IPS-NIHi11 (cell line): ENCODE data around the gene SGCA.

Experiments
- DNase-seq: peaks from one replicate; pipeline ENCODE4 v3.0.0; 2012; ENCODE audit warnings: mixed read lengths, low spot score

SGCA gene

GRCh38 chr17:50182783-50183420 lies 17.1 kb downstream of the SGCA start:
- no peak for DNase-seq

DNA sequence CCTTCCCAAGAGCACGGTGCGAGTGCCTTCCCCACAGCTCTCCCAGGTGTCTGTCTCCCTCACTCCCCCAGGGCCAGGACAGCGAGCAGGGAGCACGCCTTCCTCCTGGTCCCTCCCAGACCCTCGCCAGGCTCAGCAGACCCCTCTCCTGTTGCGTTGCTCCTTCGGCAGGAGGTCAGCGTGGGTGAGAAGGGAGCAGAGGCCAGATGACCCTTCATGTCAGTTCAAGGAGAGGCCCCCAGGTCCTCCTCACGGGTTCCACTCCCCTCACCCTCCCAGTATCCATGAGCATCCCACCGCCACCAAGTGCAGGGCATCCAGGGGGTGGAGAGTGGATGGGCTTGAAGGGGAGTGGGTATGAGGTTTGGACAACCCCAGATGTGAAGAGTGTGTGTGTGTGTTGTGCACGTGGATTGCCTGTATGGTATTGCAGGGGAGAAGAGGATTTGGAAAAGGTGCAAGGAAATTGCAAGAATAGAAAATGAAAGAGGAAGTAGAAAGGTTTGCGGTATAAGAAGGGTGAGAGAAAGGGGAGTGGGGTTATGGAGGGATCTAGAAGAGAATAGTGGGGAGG lies 17.7 kb downstream of the SGCA start:
- no peak for DNase-seq

GRCh38 chr17:50184064-50184463 lies 18.3 kb downstream of the SGCA start:
- peak; percentile 61 for DNase-seq

GRCh38 chr17:50184611-50185398 lies 19.0 kb downstream of the SGCA start:
- DNase-seq, result peak; percentile 53

- no peak for DNase-seq
These were observed 20.0 kb downstream of the SGCA start for GRCh38 chr17:50185631-50186471.

- DNase-seq, result no peak
These were observed 21.0 kb downstream of the SGCA start for GRCh38 chr17:50186661-50187393.

- DNase-seq, result no peak
These were observed 21.6 kb downstream of the SGCA start for GRCh38 chr17:50187394-50187725.

DNA sequence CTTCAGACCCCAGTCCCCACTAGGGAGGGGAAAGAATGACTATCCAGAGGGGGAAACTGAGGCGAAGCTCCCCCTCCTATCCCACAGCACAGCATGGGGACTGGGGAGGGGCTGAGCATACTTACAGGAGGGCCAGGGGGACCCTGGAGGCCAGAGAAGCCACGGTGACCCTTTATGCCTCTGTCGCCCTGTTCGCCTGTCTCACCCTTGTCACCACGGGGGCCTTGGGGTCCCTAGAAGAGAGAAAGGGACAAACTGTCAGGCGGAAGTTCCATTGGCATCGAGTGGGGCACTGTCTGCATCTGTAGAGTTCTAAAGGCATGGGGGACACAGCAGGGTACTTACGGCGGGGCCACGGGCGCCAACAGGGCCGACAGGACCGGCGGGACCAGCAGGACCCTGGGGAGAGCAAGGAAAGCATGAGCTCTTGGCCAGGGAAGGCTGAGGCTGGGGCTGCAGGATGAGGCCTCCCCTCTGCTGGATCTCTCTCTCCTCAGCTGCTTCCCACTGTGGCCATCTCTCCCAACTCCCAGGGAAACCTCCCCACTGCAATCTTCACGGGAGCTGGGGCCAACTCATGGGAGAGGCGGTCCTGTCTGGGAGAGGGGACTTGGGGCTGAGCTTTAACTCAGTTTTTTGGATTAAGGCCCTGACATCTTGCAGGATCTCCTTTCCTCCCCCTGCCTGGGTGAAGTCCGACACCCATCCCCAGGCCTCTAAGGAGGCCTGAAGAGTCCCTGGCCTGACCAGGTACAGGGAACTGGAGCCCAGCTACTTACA lies 22.1 kb downstream of the SGCA start:
- DNase-seq, result no peak

DNA sequence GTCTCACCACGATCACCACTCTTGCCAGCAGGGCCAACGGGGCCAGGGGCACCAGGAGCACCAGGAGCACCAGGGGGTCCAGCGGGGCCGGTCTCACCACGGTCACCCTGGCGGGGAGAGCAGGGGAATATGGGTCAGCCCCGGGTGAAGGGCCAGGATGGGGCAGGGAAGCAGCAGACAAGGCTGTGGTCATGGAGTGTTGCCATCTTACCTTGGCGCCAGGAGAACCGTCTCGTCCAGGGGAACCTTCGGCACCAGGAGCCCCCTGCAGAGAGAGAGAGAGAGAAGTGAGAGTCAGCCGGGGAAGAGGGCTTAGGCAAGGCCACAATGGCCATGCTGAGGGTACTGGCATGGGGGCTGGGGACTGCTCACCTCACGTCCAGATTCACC lies 22.7 kb downstream of the SGCA start:
- no peak for DNase-seq

- no peak for DNase-seq
These were observed 23.2 kb downstream of the SGCA start for GRCh38 chr17:50188921-50189549.

DNA sequence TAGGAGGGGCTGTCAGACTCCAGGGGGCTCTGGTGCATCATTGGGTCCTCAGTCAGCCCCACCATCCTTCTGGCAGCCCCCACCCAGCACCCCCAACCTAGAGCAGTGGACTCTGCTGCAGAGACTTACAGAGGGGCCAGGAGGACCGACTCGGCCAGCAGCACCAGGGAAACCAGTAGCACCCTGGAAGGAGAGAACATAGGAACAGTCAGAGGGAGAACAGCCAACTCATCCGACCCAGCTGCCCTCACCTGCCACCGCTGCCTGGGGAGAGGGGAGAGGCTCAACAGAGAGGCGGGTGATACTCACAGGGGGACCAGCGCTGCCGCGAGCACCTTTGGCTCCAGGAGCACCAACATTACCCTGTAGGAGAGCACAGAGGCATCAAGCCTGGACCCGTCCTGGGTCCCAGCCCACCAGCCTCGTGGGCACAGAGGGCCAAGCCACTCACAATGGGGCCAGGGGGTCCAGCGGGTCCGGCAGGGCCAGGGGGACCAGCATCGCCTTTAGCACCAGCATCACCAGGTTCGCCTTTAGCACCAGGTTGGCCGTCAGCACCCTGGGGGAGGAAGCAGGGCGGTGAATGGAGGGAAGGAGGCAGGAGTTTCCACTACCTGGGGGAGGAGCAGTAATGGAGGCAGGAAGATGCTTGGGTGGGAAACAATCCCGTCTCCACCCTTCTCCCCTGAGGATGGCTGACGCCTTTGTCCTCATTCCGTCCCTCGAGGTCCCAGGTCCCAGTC lies 23.9 kb downstream of the SGCA start:
- no peak for DNase-seq

DNA sequence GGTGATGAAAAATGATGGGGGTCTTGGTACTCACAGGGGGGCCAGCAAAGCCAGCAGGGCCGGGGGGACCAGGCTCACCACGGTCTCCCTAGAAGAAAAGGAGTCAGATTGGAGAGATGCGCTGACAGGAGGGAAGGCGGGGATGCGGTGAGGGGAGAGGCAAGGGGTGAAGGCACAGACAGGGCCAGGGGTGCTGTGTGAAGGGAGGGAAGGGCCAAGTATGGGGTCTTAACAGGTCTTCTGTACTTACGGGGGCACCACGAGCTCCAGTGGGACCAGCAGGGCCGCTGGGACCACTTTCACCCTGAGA lies 24.4 kb downstream of the SGCA start:
- no peak for DNase-seq

- DNase-seq, result no peak
These were observed 25.0 kb downstream of the SGCA start for GRCh38 chr17:50190603-50191358.

DNA sequence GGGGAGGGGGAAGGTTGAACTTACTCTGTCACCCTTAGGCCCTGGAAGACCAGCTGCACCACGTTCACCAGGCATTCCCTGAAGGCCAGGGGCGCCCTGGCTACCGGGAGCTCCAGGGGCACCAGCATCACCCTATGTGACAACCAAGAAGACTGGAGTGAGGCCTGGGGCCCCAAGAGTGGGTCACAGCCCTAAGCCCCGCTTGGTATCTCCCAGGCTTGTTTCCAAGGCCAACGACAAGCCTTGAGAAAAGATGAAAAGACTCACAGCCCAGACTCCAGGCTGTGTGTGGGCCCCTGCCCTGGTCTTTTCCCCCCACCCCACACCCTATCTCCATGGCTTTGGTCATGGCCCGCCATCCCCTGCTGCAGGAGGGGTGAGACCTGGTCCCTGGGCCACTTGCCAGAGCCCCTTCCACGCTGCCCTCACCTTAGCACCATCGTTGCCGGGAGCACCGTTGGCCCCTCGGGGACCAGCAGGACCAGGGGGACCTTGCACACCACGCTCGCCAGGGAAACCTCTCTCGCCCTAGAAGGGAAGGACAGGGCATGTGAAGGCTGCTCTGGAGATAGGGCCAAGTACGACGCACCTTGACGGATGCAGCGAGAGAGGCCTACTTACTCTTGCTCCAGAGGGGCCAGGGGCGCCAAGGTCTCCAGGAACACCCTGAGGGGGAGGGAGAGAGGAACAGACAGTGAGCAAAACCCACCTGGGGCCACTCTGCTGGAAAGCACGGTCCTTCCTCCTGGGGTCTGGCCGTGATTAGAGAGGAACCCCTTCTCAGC lies 25.7 kb downstream of the SGCA start:
- no peak for DNase-seq

- no peak for DNase-seq
These were observed 26.4 kb downstream of the SGCA start for GRCh38 chr17:50192144-50192617.

- no peak for DNase-seq
These were observed 26.9 kb downstream of the SGCA start for GRCh38 chr17:50192618-50193291.

- no peak for DNase-seq
These were observed 28.5 kb downstream of the SGCA start for GRCh38 chr17:50194140-50194933.
